Upper lobe of left lung (tissue), 6 donors: ENCODE results near the gene RFXAP. TPM values are rescaled to one million over a fixed set of nuclear protein-coding genes. Genes with fewer than 3 reads are reported as not detected.

Experiments
- ATAC-seq, 2 donors: fragments of 200-7000 bp; cut with Tn5 transposase; one replicate each; pipeline ENCODE4 v1.9.1; 2022; ENCODE audit warnings: mild to moderate bottlenecking in 2 of 2, moderate library complexity in 2 of 2; ENCODE audit not compliant: low FRiP score in 2 of 2
- DNase-seq, 2 donors: peaks; one replicate each; pipeline ENCODE4 v3.0.0-alpha.2; 2019 to 2020
- H3K27ac ChIP-seq, 4 donors: fragments of 200-600 bp; sonication (generic); one replicate each; pipeline ENCODE4 v1.5.1; 2016 to 2019
- H3K27me3 ChIP-seq, 4 donors: fragments of 200-600 bp; sonication (generic); one replicate each; pipeline ENCODE4 v1.5.1; 2017 to 2019
- H3K36me3 ChIP-seq, 4 donors: fragments of 200-600 bp; sonication (generic); one replicate each; pipeline ENCODE4 v1.5.1; 2016 to 2019
- H3K4me1 ChIP-seq, 4 donors: fragments of 200-600 bp; sonication (generic); one replicate each; pipeline ENCODE4 v1.5.1; 2018 to 2019
- H3K4me3 ChIP-seq, 4 donors: fragments of 200-600 bp; sonication (generic); one replicate each; pipeline ENCODE4 v1.5.1; 2017 to 2019; ENCODE audit warnings: mild to moderate bottlenecking in 2 of 4, moderate library complexity in 1 of 4
- H3K9me3 ChIP-seq, 4 donors: fragments of 200-600 bp; sonication (generic); one replicate each; pipeline ENCODE4 v1.5.1; 2018 to 2019
- EP300 ChIP-seq, 4 donors: sonication (generic); formaldehyde crosslinking; IDR thresholded peaks; one replicate each; pipeline ENCODE4 v1.5.1; 2017; ENCODE audit warnings: antibody characterized with exemption in 4 of 4, control low read depth in 2 of 4
- POLR2A ChIP-seq, 4 donors: fragments of 450-650 bp; IDR thresholded peaks; one replicate each; pipeline ENCODE4 v1.5.1; 2016 to 2017; ENCODE audit warnings: antibody characterized with exemption in 4 of 4, mild to moderate bottlenecking in 2 of 4
- POLR2AphosphoS5 ChIP-seq, 2 donors: sonication (generic); formaldehyde crosslinking; IDR thresholded peaks; one replicate each; pipeline ENCODE4 v1.5.1; 2017; ENCODE audit warnings: antibody characterized with exemption in 2 of 2
- WGBS, 2 donors: methylation state at CpG; one replicate each; pipeline ENCODE4 v1.1.5; 2017 to 2018; 5-methylcytosine and 5-hydroxymethylcytosine counted together
- total RNA-seq, 6 donors: library from RNA; depleted of rRNA in 4 of 6; stranded (reverse); fragments of >200 nt in 4 of 6; gene quantifications; one replicate each; pipeline versions ENCODE4 v1.1.0 to v1.2.1, GENCODE V29; 2016 to 2021
- TF ChIP-seq, protein P1 (sequence below), 6 experiments: fragments of 450-650 bp in 4 of 6; fragments of 200-600 bp in 2 of 6; sonication (generic) in 2 of 6; IDR thresholded peaks; one replicate each; pipeline ENCODE4 v1.5.1; 2016 to 2019; ENCODE audit warnings: antibody characterized with exemption in 6 of 6
- donor health status: DM: no; HTN: no; CAD: no; lungs with moderate emphysema.
- donor health status: DM: no; HTN: yes; CAD: no; lungs with severe emphysema.

The RFXAP gene
- total RNA-seq, 6 donors from 2014 or later = 4.3 to 12.0 (median 6.7) TPM

DNA sequence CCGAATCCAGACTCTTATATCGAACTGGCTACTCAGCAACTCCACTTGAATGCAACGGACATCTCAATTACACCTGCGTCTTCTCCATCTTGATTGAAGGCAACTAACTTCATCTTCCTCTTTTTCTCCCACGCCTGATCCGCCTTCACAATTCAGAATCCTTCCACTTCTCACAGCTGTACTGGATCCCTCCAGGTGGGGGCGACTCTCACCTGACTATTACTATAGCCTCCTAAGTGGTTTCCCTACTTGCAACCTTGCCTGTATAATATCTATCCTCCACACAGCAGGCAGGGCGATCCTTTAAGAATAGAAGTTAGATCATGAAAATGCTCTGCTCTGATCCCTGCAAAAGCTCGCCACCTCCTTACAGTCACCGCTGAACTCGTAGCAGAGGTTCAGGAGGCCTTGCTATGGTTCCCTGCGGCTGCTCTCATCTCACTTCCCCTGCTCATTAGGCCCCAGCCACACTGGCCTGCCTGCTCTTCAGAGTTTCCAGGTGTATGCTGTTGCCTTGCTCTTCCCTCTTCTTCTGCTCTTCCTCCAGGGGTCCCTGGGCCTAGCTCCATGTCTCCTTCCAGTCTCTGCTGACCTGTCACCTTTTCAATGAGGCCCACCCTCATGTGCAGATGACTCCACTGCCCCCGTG, 31.9 kb downstream of the RFXAP start:
- H3K4me1 ChIP-seq = no peaks in the 10 kb centered on the region
- H3K4me3 ChIP-seq = no peak overlapping the region
- no peaks in the 10 kb centered on the region for H3K27me3 ChIP-seq
- WGBS, 2 donors = 91 to 95% methylated on average over 13 of the region's 13 CpGs
- no peak for ATAC-seq
- no peaks in the 10 kb centered on the region for H3K9me3 ChIP-seq
- H3K36me3 ChIP-seq = peaks cover 0 to 18% (median 5%) of the 10 kb centered on the region in 4 donors
- no peak for TF ChIP-seq POLR2AphosphoS5 (IDR thresholded peaks at IDR 0.05)
- TF ChIP-seq, protein P1, sequence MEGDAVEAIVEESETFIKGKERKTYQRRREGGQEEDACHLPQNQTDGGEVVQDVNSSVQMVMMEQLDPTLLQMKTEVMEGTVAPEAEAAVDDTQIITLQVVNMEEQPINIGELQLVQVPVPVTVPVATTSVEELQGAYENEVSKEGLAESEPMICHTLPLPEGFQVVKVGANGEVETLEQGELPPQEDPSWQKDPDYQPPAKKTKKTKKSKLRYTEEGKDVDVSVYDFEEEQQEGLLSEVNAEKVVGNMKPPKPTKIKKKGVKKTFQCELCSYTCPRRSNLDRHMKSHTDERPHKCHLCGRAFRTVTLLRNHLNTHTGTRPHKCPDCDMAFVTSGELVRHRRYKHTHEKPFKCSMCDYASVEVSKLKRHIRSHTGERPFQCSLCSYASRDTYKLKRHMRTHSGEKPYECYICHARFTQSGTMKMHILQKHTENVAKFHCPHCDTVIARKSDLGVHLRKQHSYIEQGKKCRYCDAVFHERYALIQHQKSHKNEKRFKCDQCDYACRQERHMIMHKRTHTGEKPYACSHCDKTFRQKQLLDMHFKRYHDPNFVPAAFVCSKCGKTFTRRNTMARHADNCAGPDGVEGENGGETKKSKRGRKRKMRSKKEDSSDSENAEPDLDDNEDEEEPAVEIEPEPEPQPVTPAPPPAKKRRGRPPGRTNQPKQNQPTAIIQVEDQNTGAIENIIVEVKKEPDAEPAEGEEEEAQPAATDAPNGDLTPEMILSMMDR (IDR thresholded peaks at IDR 0.05) = no peak
- TF ChIP-seq EP300 (IDR thresholded peaks at IDR 0.05) = no peak
- TF ChIP-seq POLR2A (IDR thresholded peaks at IDR 0.05) = no peak
- DNase-seq = no peak
- no peak overlapping the region for H3K27ac ChIP-seq

DNA sequence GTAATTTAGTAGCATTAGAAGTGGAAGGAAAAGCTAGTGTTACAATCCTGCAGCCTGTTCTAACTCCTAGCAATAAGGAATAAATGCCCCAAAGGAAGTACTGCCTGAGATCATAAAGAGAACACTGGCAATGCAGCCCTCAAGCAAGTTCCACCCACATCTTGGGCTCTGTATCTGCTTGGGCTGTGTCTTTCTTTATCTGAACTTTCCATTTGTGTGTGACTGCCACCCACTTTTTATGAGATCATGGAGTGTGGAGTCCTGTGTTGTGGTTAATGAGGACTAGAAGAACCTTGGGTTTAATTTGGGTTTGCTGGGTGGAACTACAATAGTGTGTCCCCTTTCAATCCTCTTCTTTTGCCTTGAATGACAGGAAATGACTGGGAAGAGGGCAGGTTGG, 38.2 kb downstream of the RFXAP start:
- Histone ChIP-seq H3K36me3 (peaks cover 0 to 10% (median 5%) of the 10 kb centered on the region in 4 donors), H3K4me1 (peaks cover 0 to 6% (median 1%) of the 10 kb centered on the region in 4 donors), H3K27me3 (no peaks in the 10 kb centered on the region), H3K27ac (no peak overlapping the region), H3K9me3 (no peaks in the 10 kb centered on the region), H3K4me3 (no peak overlapping the region)
- ATAC-seq = no peak
- TF ChIP-seq, protein P1 (IDR thresholded peaks at IDR 0.05) = no peak
- TF ChIP-seq POLR2AphosphoS5 (IDR thresholded peaks at IDR 0.05) = no peak
- no peak for TF ChIP-seq EP300 (IDR thresholded peaks at IDR 0.05)
- TF ChIP-seq POLR2A (IDR thresholded peaks at IDR 0.05) = no peak
- DNase-seq = no peak

DNA sequence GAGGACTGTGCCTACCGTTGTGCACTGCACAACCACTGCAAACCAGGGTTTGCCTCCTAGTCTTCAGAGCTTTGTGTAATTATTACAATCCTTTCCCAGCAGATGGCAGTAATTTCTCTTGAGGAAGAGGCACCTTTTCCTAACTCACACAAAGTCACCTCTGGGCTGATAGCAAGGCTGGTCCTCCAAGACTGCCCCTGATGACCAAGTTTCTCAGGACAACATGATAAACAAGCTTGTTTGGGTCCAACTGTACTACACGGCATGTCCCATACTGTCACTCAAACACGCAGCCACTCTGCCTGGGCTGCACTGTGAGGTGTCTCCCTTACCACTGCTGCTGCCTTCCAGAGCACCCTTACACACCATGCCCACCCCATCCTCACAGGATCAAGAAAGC, 39.3 kb downstream of the RFXAP start:
- WGBS, 2 donors = 38 to 43% methylated on average over 3 of the region's 3 CpGs
- no peaks in the 10 kb centered on the region for H3K9me3 ChIP-seq
- H3K36me3 ChIP-seq = peaks cover 0 to 6% (median 0%) of the 10 kb centered on the region in 4 donors
- no peak overlapping the region for H3K4me3 ChIP-seq
- H3K4me1 ChIP-seq = peaks cover 0 to 6% (median 1%) of the 10 kb centered on the region in 4 donors
- no peaks in the 10 kb centered on the region for H3K27me3 ChIP-seq
- ATAC-seq (peak in 1 of 2 donors; percentile 34), DNase-seq (no peak)
- TF ChIP-seq POLR2AphosphoS5 (IDR thresholded peaks at IDR 0.05) = no peak
- TF ChIP-seq EP300 (IDR thresholded peaks at IDR 0.05) = no peak
- no peak for TF ChIP-seq POLR2A (IDR thresholded peaks at IDR 0.05)
- TF ChIP-seq, protein P1 (IDR thresholded peaks at IDR 0.05) = peak in 4 of 6 experiments; percentile 35 to 41 (median 37)
- no peak overlapping the region for H3K27ac ChIP-seq

DNA sequence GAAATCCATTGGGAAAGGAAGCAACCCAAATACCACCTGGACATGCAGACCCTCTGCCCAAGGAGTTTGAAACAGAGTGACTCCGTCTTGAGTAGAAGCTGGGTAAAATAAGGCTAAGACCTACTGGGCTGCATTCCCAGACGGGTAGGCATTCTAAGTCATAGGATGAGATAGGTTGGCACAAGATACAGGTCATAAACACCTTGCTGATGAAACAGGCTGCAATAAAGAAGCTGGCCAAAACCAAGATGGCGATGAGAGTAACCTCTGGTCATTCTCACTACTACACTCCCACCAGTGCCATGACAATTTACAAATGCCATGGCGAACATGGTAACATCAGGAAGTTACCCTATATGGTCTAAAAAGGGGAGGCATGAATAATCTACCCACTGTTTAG, 40.2 kb downstream of the RFXAP start:
- 90 to 93% methylated on average over 4 of the region's 4 CpGs for WGBS, 2 donors
- Histone ChIP-seq H3K4me1 (peaks cover 0 to 6% (median 1%) of the 10 kb centered on the region in 4 donors), H3K9me3 (no peaks in the 10 kb centered on the region)

More for the DNA sequence above, 40.2 kb downstream of the RFXAP start:
- no peak for ATAC-seq
- DNase-seq = no peak
- TF ChIP-seq POLR2A (IDR thresholded peaks at IDR 0.05) (no peak), POLR2AphosphoS5 (IDR thresholded peaks at IDR 0.05) (no peak), EP300 (IDR thresholded peaks at IDR 0.05) (no peak)
- TF ChIP-seq, protein P1 (IDR thresholded peaks at IDR 0.05) = no peak
- H3K36me3 ChIP-seq = peaks cover 0 to 6% (median 0%) of the 10 kb centered on the region in 4 donors
- no peak overlapping the region for H3K27ac ChIP-seq
- H3K4me3 ChIP-seq = no peak overlapping the region
- no peaks in the 10 kb centered on the region for H3K27me3 ChIP-seq
